Parathyroid adenoma (tissue), 2 donors: ENCODE results near the gene VAV1.

ENCODE experiments used
- H2AFZ ChIP-seq: fragments of 300-600 bp; sonication (generic); one replicate; pipeline ENCODE4 v1.7.0; 2017; ENCODE audit warnings: antibody characterized with exemption, mild to moderate bottlenecking
- H3K27ac ChIP-seq: fragments of 300-600 bp; sonication (generic); one replicate; pipeline ENCODE4 v1.7.0; 2017
- H3K27me3 ChIP-seq: fragments of 300-600 bp; sonication (generic); one replicate; pipeline ENCODE4 v1.7.0; 2017; ENCODE audit warnings: low read length; ENCODE audit not compliant: control insufficient read depth, insufficient read depth
- H3K36me3 ChIP-seq: fragments of 300-600 bp; sonication (generic); one replicate; pipeline ENCODE4 v1.7.0; 2017; ENCODE audit warnings: low read length; ENCODE audit not compliant: control insufficient read depth, insufficient read depth
- H3K4me1 ChIP-seq: fragments of 300-600 bp; sonication (generic); one replicate; pipeline ENCODE4 v1.7.0; 2017; ENCODE audit warnings: control low read depth
- H3K4me2 ChIP-seq: fragments of 300-600 bp; sonication (generic); one replicate; pipeline ENCODE4 v1.7.0; 2017; ENCODE audit warnings: low read length
- H3K4me3 ChIP-seq: fragments of 300-600 bp; sonication (generic); one replicate; pipeline ENCODE4 v1.7.0; 2017; ENCODE audit warnings: low read depth, low read length
- H3K79me2 ChIP-seq: fragments of 300-600 bp; sonication (generic); one replicate; pipeline ENCODE4 v1.7.0; 2017; ENCODE audit warnings: control low read depth
- H3K9ac ChIP-seq: fragments of 300-600 bp; sonication (generic); one replicate; pipeline ENCODE4 v1.7.0; 2017; ENCODE audit warnings: mild to moderate bottlenecking
- H3K9me3 ChIP-seq: fragments of 300-600 bp; sonication (generic); one replicate; pipeline ENCODE4 v1.7.0; 2017; ENCODE audit warnings: low read length; ENCODE audit not compliant: control insufficient read depth
- CTCF ChIP-seq: fragments of 300-600 bp; sonication (generic); IDR thresholded peaks from one replicate; pipeline ENCODE4 v1.7.0; 2017; ENCODE audit warnings: antibody characterized with exemption, mild to moderate bottlenecking
- donor health status: primary hyperparathyroidism.

Gene VAV1

DNA sequence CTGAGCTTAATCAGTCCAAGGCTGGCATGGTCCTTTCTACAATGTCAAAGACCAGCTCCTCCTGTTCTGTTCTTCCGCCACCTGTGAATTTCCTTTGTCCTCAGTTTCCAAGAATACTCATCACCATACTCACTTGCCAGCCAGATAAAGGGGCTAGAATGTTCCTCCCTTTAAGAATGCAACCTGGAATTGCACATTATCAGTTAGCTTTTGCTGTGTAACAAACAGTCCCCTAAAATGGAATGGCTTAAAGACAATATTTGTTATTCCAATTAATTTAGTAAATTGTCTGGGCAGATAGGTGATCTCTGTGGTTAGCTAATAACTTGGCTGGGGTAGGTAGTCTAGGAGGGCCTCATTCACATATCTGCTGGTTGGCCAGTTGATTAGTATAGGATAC lies 36.0 kb downstream of the VAV1 start:
- peaks cover 5% of the 10 kb centered on the region for H3K4me1 ChIP-seq
- H3K4me2 ChIP-seq = no peak overlapping the region
- TF ChIP-seq CTCF = no peak
- H3K9me3 ChIP-seq = no peaks in the 10 kb centered on the region
- no peaks in the 10 kb centered on the region for H3K27me3 ChIP-seq
- no peak overlapping the region for H3K27ac ChIP-seq
- H3K36me3 ChIP-seq = no peaks in the 10 kb centered on the region
- H2AFZ ChIP-seq = no peak overlapping the region
- H3K79me2 ChIP-seq = no peaks in the 10 kb centered on the region
- H3K9ac ChIP-seq = no peak overlapping the region
- no peak overlapping the region for H3K4me3 ChIP-seq

GRCh38 chr19:6809262-6809661 lies 36.8 kb downstream of the VAV1 start:
- peaks cover 8% of the 10 kb centered on the region for H3K4me1 ChIP-seq
- no peak overlapping the region for H3K4me3 ChIP-seq
- no peak for TF ChIP-seq CTCF
- no peaks in the 10 kb centered on the region for H3K27me3 ChIP-seq
- no peaks in the 10 kb centered on the region for H3K36me3 ChIP-seq
- no peaks in the 10 kb centered on the region for H3K9me3 ChIP-seq
- H3K79me2 ChIP-seq = no peaks in the 10 kb centered on the region
- H2AFZ ChIP-seq = no peak overlapping the region
- no peak overlapping the region for H3K27ac ChIP-seq
- H3K4me2 ChIP-seq = no peak overlapping the region
- H3K9ac ChIP-seq = no peak overlapping the region

DNA sequence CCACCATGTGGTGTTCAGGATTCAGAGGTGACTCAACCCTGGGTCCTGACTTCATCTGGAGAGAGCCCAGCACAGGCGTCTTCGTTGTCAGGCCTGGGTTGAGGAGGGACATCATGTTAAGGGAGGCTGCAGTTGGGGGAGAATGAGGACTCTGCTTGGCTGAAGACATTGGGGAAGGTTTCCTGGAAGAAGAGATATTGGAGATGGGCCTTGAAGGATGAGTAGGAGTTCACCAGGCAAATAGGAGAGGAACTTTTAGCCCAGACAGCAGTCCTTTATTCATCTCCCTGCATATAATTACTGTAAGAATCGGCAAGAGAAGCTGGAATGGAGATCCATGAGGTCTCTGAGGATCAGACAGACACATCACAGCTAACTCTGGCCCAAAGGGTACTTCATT lies 38.9 kb downstream of the VAV1 start:
- Histone ChIP-seq H3K79me2 (no peaks in the 10 kb centered on the region), H3K4me1 (peaks cover 8% of the 10 kb centered on the region), H3K36me3 (no peaks in the 10 kb centered on the region), H3K4me2 (no peak overlapping the region), H3K27ac (no peak overlapping the region), H2AFZ (no peak overlapping the region), H3K4me3 (no peak overlapping the region), H3K9me3 (no peaks in the 10 kb centered on the region), H3K27me3 (no peaks in the 10 kb centered on the region), H3K9ac (no peak overlapping the region)
- no peak for TF ChIP-seq CTCF

GRCh38 chr19:6811906-6812305 lies 39.4 kb downstream of the VAV1 start:
- Histone ChIP-seq H3K4me3 (no peak overlapping the region), H3K9ac (no peak overlapping the region), H3K4me2 (no peak overlapping the region), H3K27me3 (no peaks in the 10 kb centered on the region), H3K9me3 (no peaks in the 10 kb centered on the region), H3K36me3 (no peaks in the 10 kb centered on the region), H3K79me2 (no peaks in the 10 kb centered on the region), H2AFZ (peak overlapping the region; percentile 55), H3K4me1 (peaks cover 8% of the 10 kb centered on the region), H3K27ac (no peak overlapping the region)
- TF ChIP-seq CTCF = no peak

- H2AFZ ChIP-seq = peak overlapping the region; percentile 55
- H3K9me3 ChIP-seq = no peaks in the 10 kb centered on the region
- no peak overlapping the region for H3K4me2 ChIP-seq
- H3K79me2 ChIP-seq = no peaks in the 10 kb centered on the region
- peaks cover 8% of the 10 kb centered on the region for H3K4me1 ChIP-seq
- TF ChIP-seq CTCF = no peak
- no peak overlapping the region for H3K9ac ChIP-seq
- H3K36me3 ChIP-seq = no peaks in the 10 kb centered on the region
- no peak overlapping the region for H3K4me3 ChIP-seq
- H3K27me3 ChIP-seq = no peaks in the 10 kb centered on the region
- H3K27ac ChIP-seq = no peak overlapping the region
Observed at GRCh38 chr19:6812612-6813011, 40.1 kb downstream of the VAV1 start.
